ENCODE data around the gene HNRNPA0.
"Not testable (repeated sequence)": the region's sequence is repeated elsewhere in the genome, so short reads cannot be mapped to it uniquely, and the experiment has no call there.

The HNRNPA0 gene

GRCh38 chr5:137754188-137754960 is at the start of gene HNRNPA0:
Gene HNRNPA0 (minus strand): TSS chr5:137754363. CDS start chr5:137754066, 297 bp downstream.
- DNase-seq, result peak; percentile 97

- DNase-seq, result no peak
Observed at GRCh38 chr5:137802282-137803210, 48.4 kb upstream of the HNRNPA0 start.

GRCh38 chr5:137800700-137801411 is 46.7 kb upstream of the HNRNPA0 start:
- DNase-seq, result no peak

GRCh38 chr5:137796279-137796678 is 42.1 kb upstream of the HNRNPA0 start:
- no peak for DNase-seq

- DNase-seq, result no peak
Observed at GRCh38 chr5:137794863-137795262, 40.7 kb upstream of the HNRNPA0 start.

- DNase-seq, result no peak
Observed at GRCh38 chr5:137792303-137792702, 38.1 kb upstream of the HNRNPA0 start.

GRCh38 chr5:137791799-137792198 is 37.6 kb upstream of the HNRNPA0 start:
- no peak for DNase-seq

- no peak for DNase-seq
Observed at GRCh38 chr5:137791387-137791786, 37.2 kb upstream of the HNRNPA0 start.

- not testable (repeated sequence) for DNase-seq
Observed at GRCh38 chr5:137788560-137788959, 34.4 kb upstream of the HNRNPA0 start.

GRCh38 chr5:137782984-137783536 is 28.9 kb upstream of the HNRNPA0 start:
- no peak for DNase-seq

- DNase-seq, result no peak
Observed at GRCh38 chr5:137782055-137782454, 27.9 kb upstream of the HNRNPA0 start.

- DNase-seq, result peak; percentile 23
Observed at GRCh38 chr5:137778772-137779564, 24.8 kb upstream of the HNRNPA0 start.

- DNase-seq, result not testable (repeated sequence)
Observed at GRCh38 chr5:137767937-137768336, 13.8 kb upstream of the HNRNPA0 start.

- DNase-seq, result no peak
Observed at GRCh38 chr5:137761566-137761965, 7.4 kb upstream of the HNRNPA0 start.

GRCh38 chr5:137760719-137761516 is 6.8 kb upstream of the HNRNPA0 start:
- DNase-seq, result no peak

- DNase-seq, result no peak
Observed at GRCh38 chr5:137760294-137760693, 6.1 kb upstream of the HNRNPA0 start.

- no peak for DNase-seq
Observed at GRCh38 chr5:137758715-137759306, 4.6 kb upstream of the HNRNPA0 start.

GRCh38 chr5:137758121-137758520 is 4.0 kb upstream of the HNRNPA0 start:
- no peak for DNase-seq

GRCh38 chr5:137757634-137758033 is 3.5 kb upstream of the HNRNPA0 start:
- DNase-seq, result no peak

GRCh38 chr5:137754961-137755762 is 999 bp upstream of the HNRNPA0 start:
- DNase-seq, result no peak
